Endodermal cell (in vitro differentiated cells): ENCODE results near the gene KDM6A. TPM values are rescaled to one million over a fixed set of nuclear protein-coding genes. Genes with fewer than 3 reads are reported as not detected.

Source experiments
- DNase-seq: peaks from one replicate; pipeline ENCODE4 v3.0.0-alpha.2; 2017
- H3K27ac ChIP-seq: 2 replicates; pipeline ENCODE4 v1.5.1; 2013; ENCODE audit warnings: mild to moderate bottlenecking, low read depth, low read length, moderate library complexity
- H3K27me3 ChIP-seq: 2 replicates; pipeline ENCODE4 v1.6.1; 2013; ENCODE audit warnings: mild to moderate bottlenecking, low read length, moderate library complexity; ENCODE audit not compliant: insufficient read depth, control insufficient read depth, poor library complexity, severe bottlenecking
- H3K36me3 ChIP-seq: 2 replicates; pipeline ENCODE4 v1.7.0; 2013; ENCODE audit warnings: mild to moderate bottlenecking, low read length, moderate library complexity; ENCODE audit not compliant: control insufficient read depth, insufficient read depth
- H3K4me1 ChIP-seq: one replicate; pipeline ENCODE4 v1.7.0; 2013; ENCODE audit warnings: low read length; ENCODE audit not compliant: control insufficient read depth, insufficient read depth
- H3K4me3 ChIP-seq: 2 replicates; pipeline ENCODE4 v1.5.1; 2013; ENCODE audit warnings: mild to moderate bottlenecking, low read length, moderate library complexity
- H3K9ac ChIP-seq: 2 replicates; pipeline ENCODE4 v1.6.1; 2013; ENCODE audit warnings: mild to moderate bottlenecking, low read length, moderate library complexity; ENCODE audit not compliant: poor library complexity, severe bottlenecking; ENCODE audit errors: extremely low read depth
- H3K9me3 ChIP-seq: 2 replicates; pipeline ENCODE4 v1.6.1; 2013; ENCODE audit warnings: mild to moderate bottlenecking, low read length, moderate library complexity; ENCODE audit not compliant: control insufficient read depth
- H3K27ac Mint-ChIP-seq: 2 replicates; pipeline ENCODE4 v1.8.0; 2020; ENCODE audit warnings: mixed read lengths
- H3K27me3 Mint-ChIP-seq: 2 replicates; pipeline ENCODE4 v1.8.0; 2021; ENCODE audit warnings: mild to moderate bottlenecking, mixed read lengths; ENCODE audit not compliant: insufficient read depth
- H3K36me3 Mint-ChIP-seq: 2 replicates; pipeline ENCODE4 v1.8.0; 2020; ENCODE audit warnings: low read depth, mixed read lengths
- H3K4me1 Mint-ChIP-seq: 2 replicates; pipeline ENCODE4 v1.8.0; 2020; ENCODE audit warnings: mixed read lengths
- H3K4me3 Mint-ChIP-seq: 2 replicates; pipeline ENCODE4 v1.8.0; 2020; ENCODE audit warnings: mild to moderate bottlenecking, moderate library complexity, mixed read lengths
- H3K9me3 Mint-ChIP-seq: 2 replicates; pipeline ENCODE4 v1.8.0; 2020; ENCODE audit warnings: mild to moderate bottlenecking, mixed read lengths
- WGBS, 2 experiments: methylation state at CpG; one replicate each; pipeline versions ENCODE4 v1.1.5 to v1.1.7; 2013; ENCODE audit warnings: missing lambda C conversion rate in 2 of 2, mixed read lengths in 1 of 2; ENCODE audit not compliant: insufficient coverage in 1 of 2, insufficient read length in 1 of 2; 5-methylcytosine and 5-hydroxymethylcytosine counted together
- total RNA-seq, 2 donors: library from RNA; stranded (reverse); fragmentation: NEBNext Ultra II Directional in 1 of 2; extraction: Animal tissue kit (Norgen Biotek cat#: 25700) in 1 of 2; gene quantifications; 2 replicates in 1 of 2; 3 replicates in 1 of 2; pipeline ENCODE4 v1.2.1, GENCODE V29; 2021
- TF ChIP-seq, protein P1 (sequence below): fragments of 200-600 bp; sonication (generic); conservative IDR thresholded peaks from 2 replicates; pipeline ENCODE4 v1.5.0; 2021; ENCODE audit warnings: antibody characterized with exemption, mild to moderate bottlenecking

The KDM6A gene
- total RNA-seq, 2 donors from 2014 or later = 62.1 to 64.6 TPM

DNA sequence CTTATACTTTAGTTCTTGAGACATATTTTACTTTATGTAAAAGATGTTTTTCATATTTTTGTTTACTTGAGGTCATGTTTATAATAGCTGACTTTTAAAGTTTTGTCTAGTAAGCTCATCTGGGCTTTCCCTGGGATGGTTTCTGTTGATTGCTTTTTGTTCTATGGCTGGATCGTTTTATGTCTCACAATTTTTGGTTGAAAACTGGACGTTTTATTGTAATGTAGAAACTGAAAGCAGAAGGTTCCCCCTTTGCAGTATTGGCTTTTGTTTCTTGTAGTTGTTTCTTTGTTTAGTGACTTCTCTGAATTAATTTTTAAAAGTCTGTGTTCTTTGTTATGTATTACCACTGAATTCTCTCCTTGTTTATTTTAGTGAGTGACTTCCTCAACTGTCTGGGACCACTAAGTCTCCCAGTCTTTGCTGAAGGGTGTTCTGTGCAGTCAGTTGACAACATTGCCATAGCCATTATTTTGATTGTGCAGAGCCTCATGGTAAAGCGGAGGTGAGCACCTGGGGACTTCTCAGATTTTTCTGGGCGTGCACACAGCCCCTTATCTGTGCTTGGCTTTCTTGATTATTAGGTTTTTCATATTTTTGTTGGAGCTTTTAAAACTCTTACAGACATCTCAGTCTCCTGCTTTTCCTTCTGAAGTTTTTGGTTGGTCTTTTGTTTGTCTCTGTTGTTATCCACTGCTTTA is 31.0 kb downstream of the KDM6A start:
- H3K4me3 ChIP-seq = no peak overlapping the region
- Mint-ChIP-seq H3K36me3 (no peaks in the 10 kb centered on the region), H3K9me3 (peaks cover 68% of the 10 kb centered on the region), H3K27ac (peak overlapping the region; percentile 49), H3K27me3 (no peaks in the 10 kb centered on the region), H3K4me1 (peaks cover 9% of the 10 kb centered on the region), H3K4me3 (no peak overlapping the region)
- no peaks in the 10 kb centered on the region for H3K4me1 ChIP-seq
- no peaks in the 10 kb centered on the region for H3K27me3 ChIP-seq
- no peak for DNase-seq
- no peaks in the 10 kb centered on the region for H3K9me3 ChIP-seq
- H3K36me3 ChIP-seq = no peaks in the 10 kb centered on the region
- no peak overlapping the region for H3K27ac ChIP-seq
- TF ChIP-seq, protein P1, sequence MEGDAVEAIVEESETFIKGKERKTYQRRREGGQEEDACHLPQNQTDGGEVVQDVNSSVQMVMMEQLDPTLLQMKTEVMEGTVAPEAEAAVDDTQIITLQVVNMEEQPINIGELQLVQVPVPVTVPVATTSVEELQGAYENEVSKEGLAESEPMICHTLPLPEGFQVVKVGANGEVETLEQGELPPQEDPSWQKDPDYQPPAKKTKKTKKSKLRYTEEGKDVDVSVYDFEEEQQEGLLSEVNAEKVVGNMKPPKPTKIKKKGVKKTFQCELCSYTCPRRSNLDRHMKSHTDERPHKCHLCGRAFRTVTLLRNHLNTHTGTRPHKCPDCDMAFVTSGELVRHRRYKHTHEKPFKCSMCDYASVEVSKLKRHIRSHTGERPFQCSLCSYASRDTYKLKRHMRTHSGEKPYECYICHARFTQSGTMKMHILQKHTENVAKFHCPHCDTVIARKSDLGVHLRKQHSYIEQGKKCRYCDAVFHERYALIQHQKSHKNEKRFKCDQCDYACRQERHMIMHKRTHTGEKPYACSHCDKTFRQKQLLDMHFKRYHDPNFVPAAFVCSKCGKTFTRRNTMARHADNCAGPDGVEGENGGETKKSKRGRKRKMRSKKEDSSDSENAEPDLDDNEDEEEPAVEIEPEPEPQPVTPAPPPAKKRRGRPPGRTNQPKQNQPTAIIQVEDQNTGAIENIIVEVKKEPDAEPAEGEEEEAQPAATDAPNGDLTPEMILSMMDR = no peak
- 61% methylated on average over 4 of the region's 4 CpGs; no CpG with 5 or more reads in 1 of the 2 experiments for WGBS, 2 experiments
- H3K9ac ChIP-seq = no peak overlapping the region

GRCh38 chrX:44904542-44905115 is 31.6 kb downstream of the KDM6A start:
- Histone ChIP-seq H3K4me3 (no peak overlapping the region), H3K27ac (no peak overlapping the region), H3K9me3 (peaks cover 3% of the 10 kb centered on the region), H3K9ac (no peak overlapping the region), H3K4me1 (no peaks in the 10 kb centered on the region), H3K36me3 (no peaks in the 10 kb centered on the region), H3K27me3 (no peaks in the 10 kb centered on the region)
- no peak overlapping the region for H3K27ac Mint-ChIP-seq
- H3K4me1 Mint-ChIP-seq = peaks cover 5% of the 10 kb centered on the region
- no peaks in the 10 kb centered on the region for H3K27me3 Mint-ChIP-seq
- TF ChIP-seq, protein P1 = peak; percentile 53
- H3K36me3 Mint-ChIP-seq = peaks cover 1% of the 10 kb centered on the region
- 88 to 100% methylated on average over 2 to 3 of the region's 4 CpGs for WGBS, 2 experiments
- peaks cover 68% of the 10 kb centered on the region for H3K9me3 Mint-ChIP-seq
- no peak overlapping the region for H3K4me3 Mint-ChIP-seq
- no peak for DNase-seq

DNA sequence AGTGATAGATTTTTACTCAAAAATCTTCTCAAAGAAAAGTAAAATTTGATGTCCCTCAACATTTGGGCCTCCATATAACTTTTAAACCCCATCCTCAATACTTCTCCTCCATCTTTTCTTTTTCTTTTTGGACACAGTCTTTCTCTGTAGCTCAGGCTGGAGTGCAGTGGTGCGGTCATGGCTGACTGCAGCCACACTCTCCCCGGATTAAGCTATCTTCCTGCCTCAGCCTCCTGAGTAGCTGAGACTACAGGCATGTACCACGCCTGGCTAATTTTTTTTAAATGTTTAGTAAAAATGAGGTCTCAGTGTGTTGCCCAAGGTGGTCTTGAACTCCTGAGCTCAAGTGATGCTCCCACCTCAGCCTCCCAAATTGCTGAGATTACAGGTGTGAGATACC is 33.1 kb downstream of the KDM6A start:
- TF ChIP-seq, protein P1 = no peak
- peaks cover 4% of the 10 kb centered on the region for H3K4me1 Mint-ChIP-seq
- H3K36me3 Mint-ChIP-seq = peaks cover 2% of the 10 kb centered on the region
- no peaks in the 10 kb centered on the region for H3K36me3 ChIP-seq
- 93 to 98% methylated on average over 2 to 3 of the region's 3 CpGs for WGBS, 2 experiments
- peaks cover 9% of the 10 kb centered on the region for H3K9me3 ChIP-seq
- DNase-seq = no peak
- no peak overlapping the region for H3K4me3 Mint-ChIP-seq
- no peaks in the 10 kb centered on the region for H3K27me3 Mint-ChIP-seq
- H3K27me3 ChIP-seq = no peaks in the 10 kb centered on the region
- H3K9me3 Mint-ChIP-seq = peaks cover 71% of the 10 kb centered on the region
- no peak overlapping the region for H3K9ac ChIP-seq
- H3K4me1 ChIP-seq = no peaks in the 10 kb centered on the region
- no peak overlapping the region for H3K4me3 ChIP-seq
- no peak overlapping the region for H3K27ac ChIP-seq
- H3K27ac Mint-ChIP-seq = no peak overlapping the region
